Karpas-422 (cell line): ENCODE measurements around the gene CDC45. TPM values are rescaled to one million over a fixed set of nuclear protein-coding genes. Genes with fewer than 3 reads are reported as not detected.

Experiments used
- DNase-seq: peaks from one replicate; pipeline ENCODE4 v3.0.0-alpha.2; 2015
- H2AFZ ChIP-seq: fragments of 200-600 bp; sonication (generic); 2 replicates; pipeline ENCODE4 v1.6.1; 2014; ENCODE audit warnings: antibody characterized with exemption, low read length, mixed read lengths
- H3K27ac ChIP-seq: fragments of 200-600 bp; sonication (generic); 2 replicates; pipeline ENCODE4 v1.5.1; 2014; ENCODE audit warnings: mild to moderate bottlenecking, low read length, moderate library complexity
- H3K27me3 ChIP-seq: fragments of 200-600 bp; sonication (generic); 2 replicates; pipeline ENCODE4 v1.6.1; 2014; ENCODE audit warnings: low read length, mixed read lengths
- H3K36me3 ChIP-seq: fragments of 200-600 bp; sonication (generic); 2 replicates; pipeline ENCODE4 v1.6.1; 2014; ENCODE audit warnings: low read length, mixed read lengths; ENCODE audit not compliant: insufficient read depth
- H3K4me1 ChIP-seq: fragments of 200-600 bp; sonication (generic); 2 replicates; pipeline ENCODE4 v1.6.1; 2014; ENCODE audit warnings: mild to moderate bottlenecking, low read length, mixed read lengths
- H3K4me2 ChIP-seq: fragments of 200-600 bp; sonication (generic); 2 replicates; pipeline ENCODE4 v1.6.1; 2014; ENCODE audit warnings: low read length, low read depth, mild to moderate bottlenecking; ENCODE audit not compliant: poor library complexity, severe bottlenecking
- H3K4me3 ChIP-seq: fragments of 200-600 bp; sonication (generic); 2 replicates; pipeline ENCODE4 v1.5.1; 2014; ENCODE audit warnings: mild to moderate bottlenecking, antibody characterized with exemption, low read length, mixed read lengths
- H3K79me2 ChIP-seq: fragments of 200-600 bp; sonication (generic); 2 replicates; pipeline ENCODE4 v1.6.1; 2014; ENCODE audit warnings: mild to moderate bottlenecking, low read length, mixed read lengths
- H3K9ac ChIP-seq: fragments of 200-600 bp; sonication (generic); 2 replicates; pipeline ENCODE4 v1.6.0; 2014; ENCODE audit warnings: low read length
- H3K9me2 ChIP-seq: fragments of 200-600 bp; sonication (generic), shearing (Covaris generic); replicated peaks from 2 replicates; pipeline ENCODE4 v1.6.0; 2014; ENCODE audit warnings: mild to moderate bottlenecking, low read length, moderate library complexity; ENCODE audit not compliant: insufficient read depth
- H3K9me3 ChIP-seq: fragments of 300-700, 200-600 bp; sonication (generic); 2 replicates; pipeline ENCODE4 v1.6.1; 2014; ENCODE audit warnings: low read length, mixed read lengths
- H4K20me1 ChIP-seq: fragments of 200-600 bp; sonication (generic); 2 replicates; pipeline ENCODE4 v1.6.1; 2014; ENCODE audit warnings: mild to moderate bottlenecking, antibody characterized with exemption, low read length, low read depth; ENCODE audit not compliant: insufficient read depth
- total RNA-seq: library from RNA; depleted of rRNA; stranded (reverse); fragments of >200 nt; shearing (Covaris generic); gene quantifications from 2 replicates; pipeline ENCODE4 v1.2.3, GENCODE V29; 2014; ENCODE audit warnings: low replicate concordance

Gene CDC45
- total RNA-seq, 1 experiment from 2014 or later = 28.1 TPM

GRCh38 chr22:19505735-19506126 lies 26.0 kb downstream of the CDC45 start:
- Histone ChIP-seq H4K20me1 (no peaks in the 10 kb centered on the region), H3K4me2 (no peak overlapping the region), H3K27me3 (no peaks in the 10 kb centered on the region), H2AFZ (no peak overlapping the region), H3K4me3 (no peak overlapping the region), H3K79me2 (no peaks in the 10 kb centered on the region), H3K27ac (no peak overlapping the region), H3K36me3 (peaks cover 26% of the 10 kb centered on the region), H3K9me2 (no peaks in the 10 kb centered on the region), H3K4me1 (no peaks in the 10 kb centered on the region), H3K9ac (no peak overlapping the region), H3K9me3 (no peaks in the 10 kb centered on the region)
- no peak for DNase-seq

GRCh38 chr22:19506212-19506611 lies 26.5 kb downstream of the CDC45 start:
- no peaks in the 10 kb centered on the region for H3K79me2 ChIP-seq
- H3K36me3 ChIP-seq = peaks cover 29% of the 10 kb centered on the region
- H3K4me3 ChIP-seq = no peak overlapping the region
- no peak overlapping the region for H2AFZ ChIP-seq
- H3K27me3 ChIP-seq = no peaks in the 10 kb centered on the region
- H3K9me3 ChIP-seq = no peaks in the 10 kb centered on the region
- H3K9me2 ChIP-seq = no peaks in the 10 kb centered on the region
- no peak overlapping the region for H3K4me2 ChIP-seq
- no peaks in the 10 kb centered on the region for H3K4me1 ChIP-seq
- H3K9ac ChIP-seq = no peak overlapping the region
- no peaks in the 10 kb centered on the region for H4K20me1 ChIP-seq
- H3K27ac ChIP-seq = no peak overlapping the region
- DNase-seq = no peak

- no peak overlapping the region for H2AFZ ChIP-seq
Observed at GRCh38 chr22:19507534-19507861, 27.8 kb downstream of the CDC45 start.

GRCh38 chr22:19508024-19508776 lies 28.5 kb downstream of the CDC45 start:
- Histone ChIP-seq H2AFZ (no peak overlapping the region), H3K27me3 (no peaks in the 10 kb centered on the region), H3K4me2 (no peak overlapping the region), H3K4me1 (no peaks in the 10 kb centered on the region), H3K27ac (no peak overlapping the region), H3K9me2 (no peaks in the 10 kb centered on the region), H4K20me1 (no peaks in the 10 kb centered on the region), H3K79me2 (no peaks in the 10 kb centered on the region), H3K4me3 (no peak overlapping the region), H3K9ac (no peak overlapping the region), H3K36me3 (peaks cover 37% of the 10 kb centered on the region), H3K9me3 (no peaks in the 10 kb centered on the region)
- DNase-seq = no peak

More at GRCh38 chr22:19507534-19507861, 27.8 kb downstream of the CDC45 start:
- Histone ChIP-seq H3K4me2 (no peak overlapping the region), H3K36me3 (peaks cover 34% of the 10 kb centered on the region), H3K27me3 (no peaks in the 10 kb centered on the region), H3K79me2 (no peaks in the 10 kb centered on the region), H4K20me1 (no peaks in the 10 kb centered on the region), H3K9me3 (no peaks in the 10 kb centered on the region), H3K9ac (no peak overlapping the region), H3K27ac (no peak overlapping the region), H3K4me3 (no peak overlapping the region), H3K9me2 (no peaks in the 10 kb centered on the region), H3K4me1 (no peaks in the 10 kb centered on the region)
- no peak for DNase-seq

- Histone ChIP-seq H3K27ac (no peak overlapping the region), H2AFZ (no peak overlapping the region), H3K79me2 (no peaks in the 10 kb centered on the region), H3K4me3 (no peak overlapping the region), H3K9me2 (no peaks in the 10 kb centered on the region), H3K9ac (no peak overlapping the region), H3K27me3 (no peaks in the 10 kb centered on the region), H3K4me1 (no peaks in the 10 kb centered on the region), H4K20me1 (no peaks in the 10 kb centered on the region), H3K9me3 (no peaks in the 10 kb centered on the region), H3K4me2 (no peak overlapping the region), H3K36me3 (peaks cover 45% of the 10 kb centered on the region)
- no peak for DNase-seq
Observed at GRCh38 chr22:19509191-19509590, 29.5 kb downstream of the CDC45 start.

GRCh38 chr22:19509923-19510322 lies 30.2 kb downstream of the CDC45 start:
- no peak overlapping the region for H3K9ac ChIP-seq
- no peak overlapping the region for H3K27ac ChIP-seq
- no peaks in the 10 kb centered on the region for H3K9me3 ChIP-seq
- no peak overlapping the region for H2AFZ ChIP-seq
- no peaks in the 10 kb centered on the region for H4K20me1 ChIP-seq
- H3K4me1 ChIP-seq = no peaks in the 10 kb centered on the region
- H3K9me2 ChIP-seq = no peaks in the 10 kb centered on the region
- peaks cover 48% of the 10 kb centered on the region for H3K36me3 ChIP-seq
- H3K27me3 ChIP-seq = no peaks in the 10 kb centered on the region
- no peaks in the 10 kb centered on the region for H3K79me2 ChIP-seq
- H3K4me2 ChIP-seq = no peak overlapping the region
- DNase-seq = no peak
- H3K4me3 ChIP-seq = no peak overlapping the region

- Histone ChIP-seq H3K4me3 (no peak overlapping the region), H3K4me2 (no peak overlapping the region), H3K36me3 (peaks cover 55% of the 10 kb centered on the region), H3K79me2 (no peaks in the 10 kb centered on the region), H3K27ac (no peak overlapping the region), H2AFZ (no peak overlapping the region), H3K9ac (no peak overlapping the region), H3K9me3 (no peaks in the 10 kb centered on the region), H3K27me3 (no peaks in the 10 kb centered on the region), H3K9me2 (no peaks in the 10 kb centered on the region), H4K20me1 (no peaks in the 10 kb centered on the region), H3K4me1 (no peaks in the 10 kb centered on the region)
- no peak for DNase-seq
Observed at GRCh38 chr22:19510919-19511341, 31.2 kb downstream of the CDC45 start.

- Histone ChIP-seq H3K9ac (no peak overlapping the region), H3K4me3 (no peak overlapping the region), H3K9me3 (no peaks in the 10 kb centered on the region), H2AFZ (no peak overlapping the region), H3K36me3 (peaks cover 45% of the 10 kb centered on the region), H3K4me1 (no peaks in the 10 kb centered on the region), H3K27me3 (no peaks in the 10 kb centered on the region), H3K79me2 (no peaks in the 10 kb centered on the region), H3K4me2 (no peak overlapping the region), H3K9me2 (no peaks in the 10 kb centered on the region), H4K20me1 (no peaks in the 10 kb centered on the region), H3K27ac (no peak overlapping the region)
- no peak for DNase-seq
Observed at GRCh38 chr22:19513823-19514222, 34.1 kb downstream of the CDC45 start.
